ENCODE results near the gene PLA2G2A.
"Not testable (repeated sequence)": the region's sequence is repeated elsewhere in the genome, so short reads cannot be mapped to it uniquely, and the experiment has no call there.

PLA2G2A gene

DNA sequence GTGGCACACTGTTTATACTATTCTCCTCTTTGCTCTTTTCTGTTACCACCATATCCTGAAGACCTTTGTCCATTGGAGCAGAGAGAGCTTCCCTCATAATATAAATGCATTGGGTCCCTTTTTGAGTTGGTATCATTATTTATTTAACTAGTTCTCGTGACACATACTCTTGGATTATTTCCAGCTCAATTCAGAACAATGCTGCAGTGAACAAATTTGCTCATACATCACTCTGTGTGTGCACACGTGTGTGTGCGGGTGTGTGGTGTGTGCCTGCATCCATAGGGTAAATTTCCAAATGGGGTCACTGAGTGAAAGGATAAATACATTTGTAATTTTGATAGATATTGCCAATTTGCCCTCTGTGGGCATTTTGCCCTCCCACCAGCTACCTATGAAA, 5.8 kb downstream of the PLA2G2A start:
- DNase-seq (ENCODE audit: low read depth, low spot score) = no peak

GRCh38 chr1:19971664-19972063, 7.8 kb downstream of the PLA2G2A start:
- DNase-seq (ENCODE audit: low read depth, low spot score) = no peak

GRCh38 chr1:19969898-19970660, 9.3 kb downstream of the PLA2G2A start:
- no peak for DNase-seq (ENCODE audit: low read depth, low spot score)

DNA sequence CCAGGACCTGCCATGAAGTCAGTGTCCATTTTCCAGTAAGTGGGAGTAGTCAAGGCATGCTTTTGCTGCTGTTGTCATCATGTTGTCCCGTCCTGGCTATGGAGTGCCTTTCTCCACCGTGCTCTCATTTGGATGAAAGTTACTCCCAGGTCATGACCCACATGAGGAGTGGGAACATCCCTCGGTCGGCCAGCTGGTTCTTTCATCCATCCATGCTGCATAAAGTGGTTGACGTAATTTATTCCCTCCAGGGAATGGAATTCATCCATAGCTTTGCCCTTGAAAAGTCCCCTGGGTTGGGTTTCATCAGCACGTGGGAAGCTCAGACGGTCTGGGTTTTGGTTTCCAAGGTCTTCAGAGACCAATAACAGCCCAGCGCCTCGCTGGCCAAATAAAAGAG, 11.6 kb downstream of the PLA2G2A start:
- DNase-seq (ENCODE audit: low read depth, low spot score) = no peak

GRCh38 chr1:19964542-19964941, 14.9 kb downstream of the PLA2G2A start:
- no peak for DNase-seq (ENCODE audit: low read depth, low spot score)

DNA sequence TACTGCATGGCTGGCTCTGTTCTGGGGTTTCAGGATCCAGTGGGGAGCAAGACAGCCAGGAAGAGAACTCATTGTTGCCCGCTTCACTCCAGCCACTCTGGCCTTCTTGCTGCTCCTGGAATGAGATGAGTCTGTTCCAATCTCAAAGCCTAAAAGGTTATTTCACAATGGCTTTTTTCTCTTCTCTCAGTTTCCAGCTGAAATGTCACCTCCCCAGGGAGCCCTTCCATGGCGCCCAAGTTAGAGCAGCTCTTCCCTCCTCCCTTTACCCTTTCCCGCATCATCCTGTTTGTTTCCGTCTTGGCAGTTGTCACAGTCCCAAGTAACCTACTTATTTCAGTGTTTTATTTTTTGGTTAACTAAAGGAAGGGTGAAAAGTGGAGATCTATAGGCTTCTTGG, 15.8 kb downstream of the PLA2G2A start:
- DNase-seq (ENCODE audit: low read depth, low spot score) = no peak

DNA sequence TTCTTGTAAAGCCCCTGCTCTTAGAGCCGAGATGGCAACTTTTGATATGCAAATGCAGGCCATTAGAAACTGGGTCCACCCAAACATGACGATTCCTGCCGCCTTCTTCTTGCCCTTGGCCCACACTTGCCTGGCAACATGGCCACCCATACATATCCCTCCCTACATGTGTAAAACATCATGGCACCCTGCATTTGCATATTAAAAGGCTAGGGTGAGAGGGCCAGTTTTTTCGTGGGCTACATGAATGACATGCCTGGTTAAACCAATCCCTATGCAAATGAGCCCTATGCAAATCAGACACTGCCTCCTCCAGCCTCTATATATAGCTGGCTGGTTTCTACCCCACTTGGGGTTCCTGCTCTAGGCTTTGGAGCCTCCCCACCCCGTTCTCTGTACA, 18.8 kb downstream of the PLA2G2A start:
- DNase-seq (ENCODE audit: low read depth, low spot score) = no peak

GRCh38 chr1:19957779-19958178, 21.6 kb downstream of the PLA2G2A start:
- no peak for DNase-seq (ENCODE audit: low read depth, low spot score)

GRCh38 chr1:19955534-19956170, 23.8 kb downstream of the PLA2G2A start:
- no peak for DNase-seq (ENCODE audit: low read depth, low spot score)

DNA sequence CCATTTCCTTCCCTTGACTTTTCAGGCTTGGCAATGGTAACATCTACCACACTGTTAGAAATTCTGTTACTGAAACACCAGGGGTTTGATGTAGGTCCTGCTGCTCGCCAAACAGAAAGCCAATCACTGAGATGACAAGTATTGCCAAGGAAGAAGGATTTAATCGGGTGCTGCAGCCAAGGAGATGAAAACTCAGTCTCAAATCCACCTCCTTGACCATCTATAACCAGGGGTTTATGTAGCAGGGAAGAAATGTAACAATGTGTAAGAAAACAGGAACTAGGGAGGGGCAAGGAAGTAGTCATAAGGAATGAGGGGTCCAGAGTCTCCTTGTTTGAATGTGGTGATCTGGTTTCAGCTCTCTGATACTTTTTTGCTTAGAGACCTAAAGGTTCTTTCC, 25.4 kb downstream of the PLA2G2A start:
- no peak for DNase-seq (ENCODE audit: low read depth, low spot score)

GRCh38 chr1:19949016-19949415, 30.4 kb downstream of the PLA2G2A start:
- DNase-seq (ENCODE audit: low read depth, low spot score) = peak; percentile 71

- no peak for DNase-seq (ENCODE audit: low read depth, low spot score)
Observed at GRCh38 chr1:19946971-19947370, 32.4 kb downstream of the PLA2G2A start.

GRCh38 chr1:19946331-19946751, 33.1 kb downstream of the PLA2G2A start:
- no peak for DNase-seq (ENCODE audit: low read depth, low spot score)

GRCh38 chr1:19945914-19946313, 33.5 kb downstream of the PLA2G2A start:
- DNase-seq (ENCODE audit: low read depth, low spot score) = no peak

DNA sequence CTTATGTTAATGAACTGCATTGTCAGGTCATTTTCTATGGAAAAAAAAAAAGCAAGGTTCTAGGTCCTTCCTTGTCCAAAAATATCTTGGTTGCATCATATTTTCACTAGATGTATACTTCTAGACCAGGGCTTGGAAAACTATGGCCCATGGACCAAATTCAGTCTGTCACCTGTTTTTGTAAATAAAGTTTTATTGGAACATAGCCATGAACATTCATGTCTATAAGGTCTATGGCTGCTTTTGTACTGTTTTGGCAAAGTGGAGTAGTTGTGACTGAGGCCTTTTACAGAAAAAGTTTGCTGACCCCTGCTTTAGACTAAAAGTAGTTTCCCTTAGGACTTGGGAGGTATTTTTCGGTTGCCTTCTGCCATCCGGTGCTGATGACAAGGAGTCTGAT, 36.8 kb downstream of the PLA2G2A start:
- DNase-seq (ENCODE audit: low read depth, low spot score) = no peak

DNA sequence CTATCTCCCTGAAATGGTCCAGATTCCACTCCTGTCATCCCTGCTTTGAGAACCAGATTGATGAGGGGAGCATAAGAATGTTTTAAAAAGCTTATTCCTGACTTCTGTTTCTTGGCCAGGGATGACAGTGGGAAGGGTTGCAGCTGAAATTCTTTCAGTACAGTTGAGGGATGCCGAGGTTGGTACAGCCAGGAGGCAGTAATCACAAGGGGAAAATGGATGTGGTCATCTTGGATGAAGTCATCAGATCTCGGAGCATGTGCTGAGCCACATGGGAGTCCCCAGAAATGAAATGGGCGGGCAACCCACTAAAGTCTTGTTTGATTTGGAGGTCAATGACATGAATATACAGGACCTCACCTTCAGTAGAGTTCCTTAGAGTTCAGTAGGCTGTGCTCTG, 37.3 kb downstream of the PLA2G2A start:
- no peak for DNase-seq (ENCODE audit: low read depth, low spot score)

- no peak for DNase-seq (ENCODE audit: low read depth, low spot score)
Observed at GRCh38 chr1:19941206-19941568, 38.2 kb downstream of the PLA2G2A start.

DNA sequence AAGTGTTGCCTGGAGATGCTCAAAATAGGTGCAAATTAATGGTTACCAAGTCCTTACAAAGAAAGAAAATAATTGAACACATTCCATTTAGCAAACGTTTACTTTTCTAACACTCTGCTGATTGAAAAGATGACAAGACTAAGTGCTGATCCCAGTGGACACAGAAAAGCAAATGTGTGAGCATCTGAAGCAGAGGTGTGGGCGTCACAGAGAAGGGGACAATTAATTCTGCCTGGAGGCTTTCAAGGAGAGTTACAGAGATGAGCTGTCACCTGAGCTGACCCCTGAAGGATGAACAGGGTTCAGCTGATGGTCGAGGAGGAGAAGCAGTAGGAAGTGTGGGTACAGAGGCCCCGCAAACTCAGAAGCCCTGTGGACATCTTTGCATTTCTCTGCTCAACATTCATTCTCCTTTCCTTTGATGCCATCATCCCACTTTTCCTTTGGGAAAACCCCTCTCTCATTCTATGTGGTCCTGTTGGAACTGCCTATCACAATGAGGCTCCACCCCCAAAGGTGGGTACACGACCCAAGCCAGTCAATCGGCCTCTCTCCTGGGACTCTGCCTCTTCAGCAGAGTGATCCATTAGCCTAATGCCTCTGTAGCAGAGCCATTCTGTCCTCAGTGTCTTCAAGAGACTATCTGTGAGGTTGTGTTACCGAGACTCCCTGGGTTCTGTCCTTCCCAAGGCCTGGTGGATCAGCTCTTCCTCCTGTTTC, 38.8 kb downstream of the PLA2G2A start:
- no peak for DNase-seq (ENCODE audit: low read depth, low spot score)

GRCh38 chr1:19938472-19938871, 40.9 kb downstream of the PLA2G2A start:
- no peak for DNase-seq (ENCODE audit: low read depth, low spot score)

- no peak for DNase-seq (ENCODE audit: low read depth, low spot score)
Observed at GRCh38 chr1:19936061-19936750, 43.2 kb downstream of the PLA2G2A start.

DNA sequence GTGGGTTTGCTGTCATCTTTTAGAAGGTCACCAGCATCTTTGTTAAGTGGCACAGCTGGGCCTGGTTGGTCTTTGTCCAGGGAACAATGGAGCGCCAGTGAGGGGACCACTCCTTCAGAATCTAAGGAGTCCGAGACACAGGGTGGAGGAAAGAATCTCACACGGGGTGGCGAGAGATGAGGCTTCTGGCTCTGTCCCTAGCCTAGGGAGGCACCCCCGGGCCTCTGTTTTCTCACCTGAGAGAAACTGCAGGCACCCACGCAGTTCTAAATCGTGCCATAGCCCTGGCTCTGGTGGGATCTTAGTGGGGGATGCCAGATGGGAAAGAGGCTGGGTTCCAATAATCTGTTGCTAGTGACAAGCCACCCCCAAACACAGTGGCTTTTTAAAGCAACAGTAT, 45.1 kb downstream of the PLA2G2A start:
- no peak for DNase-seq (ENCODE audit: low read depth, low spot score)

DNA sequence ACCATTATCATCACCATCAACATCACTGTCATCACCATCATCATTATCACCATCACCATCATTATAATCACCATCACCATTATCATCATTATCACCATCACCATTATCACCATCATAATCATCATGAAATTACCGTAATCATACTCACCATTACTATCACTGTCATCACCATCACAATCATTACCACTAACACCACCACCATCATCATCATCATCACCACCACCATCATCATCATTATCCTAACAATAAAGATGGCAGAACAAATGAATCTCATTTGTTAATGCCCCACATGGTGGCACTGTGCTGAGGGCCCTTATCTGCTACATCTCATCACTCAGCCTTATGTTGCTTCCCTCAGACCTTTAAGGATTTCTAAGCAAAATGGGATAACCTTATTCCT, 46.6 kb downstream of the PLA2G2A start:
- DNase-seq (ENCODE audit: low read depth, low spot score) = no peak

DNA sequence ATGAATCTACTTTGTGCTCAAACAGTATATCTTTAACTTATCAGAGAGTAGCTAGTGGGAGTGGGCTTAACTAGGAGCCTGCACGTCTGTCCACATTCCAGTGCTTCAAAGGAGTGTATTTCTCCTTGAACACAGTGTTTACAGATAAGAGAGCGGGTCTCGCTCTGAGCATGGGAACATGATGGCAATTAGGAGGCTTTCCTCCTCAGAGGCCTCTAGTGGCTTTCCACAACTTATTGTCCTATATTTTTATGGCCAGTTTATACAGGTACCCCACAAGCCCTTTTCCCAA, 52.3 kb downstream of the PLA2G2A start:
- not testable (repeated sequence) for DNase-seq (ENCODE audit: low read depth, low spot score)

Measured in astrocyte of the hippocampus (primary cell).